Measurements from ENCODE around the gene ZNF436.

ZNF436 gene

DNA sequence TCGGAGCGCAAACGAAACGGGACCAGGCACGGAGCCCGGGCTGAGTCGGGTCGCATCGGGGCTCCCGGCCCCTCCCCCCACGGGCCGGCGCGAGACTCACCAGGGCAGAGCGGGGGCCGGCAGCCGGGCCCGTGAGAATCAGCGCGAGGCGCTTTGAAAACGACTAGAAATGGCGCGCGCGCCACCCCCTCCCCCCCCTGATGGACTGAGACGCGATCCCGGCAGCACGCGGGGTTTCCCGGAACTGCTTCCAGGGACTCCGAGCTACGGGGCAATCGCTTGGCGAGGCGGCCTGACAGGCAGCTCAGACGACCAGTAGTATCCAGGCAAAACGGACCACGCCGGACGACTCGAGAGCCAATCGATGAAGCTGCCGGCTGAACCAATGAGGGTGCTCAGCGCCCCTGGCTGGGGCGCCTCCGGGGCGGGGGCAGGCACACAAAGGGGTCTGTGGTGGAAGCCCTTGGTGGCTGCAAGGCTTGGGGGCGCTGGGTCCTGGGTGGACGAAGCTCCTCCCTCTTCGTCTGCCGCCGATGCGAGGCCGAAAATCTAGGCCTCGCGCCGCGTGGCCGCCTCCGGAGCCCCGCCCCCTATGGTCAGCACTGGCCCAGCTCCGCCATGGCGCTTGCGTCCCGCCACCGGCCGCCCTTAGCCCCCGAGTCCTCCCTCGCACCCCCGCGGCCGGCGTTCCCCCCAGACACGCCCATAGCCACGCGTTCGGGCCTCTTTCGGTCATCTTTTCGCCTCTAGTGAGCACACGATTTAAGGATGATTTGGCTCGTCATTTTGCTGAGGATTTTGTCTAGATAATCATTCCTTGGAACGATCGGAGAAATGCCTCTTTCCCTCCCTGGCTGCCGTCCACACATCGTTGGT, 25.3 kb downstream of the ZNF436 start, which contains the start of gene HNRNPR:
TSS of gene HNRNPR (minus strand) at position 174 of the 876 bp plus-strand sequence. CDS start 3,276 bp downstream, outside the sequence.
- no peaks in the 10 kb centered on the region for H3K9me3 ChIP-seq (ENCODE audit: low read length)
- peak within 1 kb of the TSS; percentile 70 for H3K27ac ChIP-seq (ENCODE audit: low read depth, low read length, poor library complexity, severe bottlenecking)
- no peaks in the 10 kb centered on the region for H3K27me3 ChIP-seq (ENCODE audit: insufficient read depth, low read length)
- peaks cover 6% of the 10 kb centered on the region; the same call in 1 of the 2 replicates for H4K20me1 ChIP-seq (ENCODE audit: insufficient read depth, low read length)
- peak within 1 kb of the TSS; percentile 94 for H3K9ac ChIP-seq (ENCODE audit: low read length)
- TF ChIP-seq, protein P1, sequence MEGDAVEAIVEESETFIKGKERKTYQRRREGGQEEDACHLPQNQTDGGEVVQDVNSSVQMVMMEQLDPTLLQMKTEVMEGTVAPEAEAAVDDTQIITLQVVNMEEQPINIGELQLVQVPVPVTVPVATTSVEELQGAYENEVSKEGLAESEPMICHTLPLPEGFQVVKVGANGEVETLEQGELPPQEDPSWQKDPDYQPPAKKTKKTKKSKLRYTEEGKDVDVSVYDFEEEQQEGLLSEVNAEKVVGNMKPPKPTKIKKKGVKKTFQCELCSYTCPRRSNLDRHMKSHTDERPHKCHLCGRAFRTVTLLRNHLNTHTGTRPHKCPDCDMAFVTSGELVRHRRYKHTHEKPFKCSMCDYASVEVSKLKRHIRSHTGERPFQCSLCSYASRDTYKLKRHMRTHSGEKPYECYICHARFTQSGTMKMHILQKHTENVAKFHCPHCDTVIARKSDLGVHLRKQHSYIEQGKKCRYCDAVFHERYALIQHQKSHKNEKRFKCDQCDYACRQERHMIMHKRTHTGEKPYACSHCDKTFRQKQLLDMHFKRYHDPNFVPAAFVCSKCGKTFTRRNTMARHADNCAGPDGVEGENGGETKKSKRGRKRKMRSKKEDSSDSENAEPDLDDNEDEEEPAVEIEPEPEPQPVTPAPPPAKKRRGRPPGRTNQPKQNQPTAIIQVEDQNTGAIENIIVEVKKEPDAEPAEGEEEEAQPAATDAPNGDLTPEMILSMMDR (IDR thresholded peaks at IDR 0.05; ENCODE audit: low read length) = no peak
- no peak for TF ChIP-seq EZH2 (IDR thresholded peaks at IDR 0.05; ENCODE audit: borderline replicate concordance, low read length)
- no peaks in the 10 kb centered on the region for H3K9me2 ChIP-seq (ENCODE audit: low read depth, low read length)
- H3K36me3 ChIP-seq (ENCODE audit: insufficient read depth, low read length) = peaks cover 16% of the 10 kb centered on the region; the same call in 1 of the 2 replicates
- H2AFZ ChIP-seq (ENCODE audit: low read length) = peak within 1 kb of the TSS; percentile 76; the same call in 1 of the 2 replicates
- H3F3A ChIP-seq (ENCODE audit: insufficient read depth, low read length) = no peaks in the 10 kb centered on the region
- H3K4me2 ChIP-seq (ENCODE audit: low read length) = peak within 1 kb of the TSS; percentile 99
- peak within 1 kb of the TSS; percentile 93 for H3K4me3 ChIP-seq (ENCODE audit: low read depth, low read length, poor library complexity, severe bottlenecking)
- H3K4me1 ChIP-seq (ENCODE audit: insufficient read depth, low read length, severe bottlenecking) = peaks cover 40% of the 10 kb centered on the region
- H3K79me2 ChIP-seq (ENCODE audit: insufficient read depth, low read length) = peaks cover 44% of the 10 kb centered on the region

DNA sequence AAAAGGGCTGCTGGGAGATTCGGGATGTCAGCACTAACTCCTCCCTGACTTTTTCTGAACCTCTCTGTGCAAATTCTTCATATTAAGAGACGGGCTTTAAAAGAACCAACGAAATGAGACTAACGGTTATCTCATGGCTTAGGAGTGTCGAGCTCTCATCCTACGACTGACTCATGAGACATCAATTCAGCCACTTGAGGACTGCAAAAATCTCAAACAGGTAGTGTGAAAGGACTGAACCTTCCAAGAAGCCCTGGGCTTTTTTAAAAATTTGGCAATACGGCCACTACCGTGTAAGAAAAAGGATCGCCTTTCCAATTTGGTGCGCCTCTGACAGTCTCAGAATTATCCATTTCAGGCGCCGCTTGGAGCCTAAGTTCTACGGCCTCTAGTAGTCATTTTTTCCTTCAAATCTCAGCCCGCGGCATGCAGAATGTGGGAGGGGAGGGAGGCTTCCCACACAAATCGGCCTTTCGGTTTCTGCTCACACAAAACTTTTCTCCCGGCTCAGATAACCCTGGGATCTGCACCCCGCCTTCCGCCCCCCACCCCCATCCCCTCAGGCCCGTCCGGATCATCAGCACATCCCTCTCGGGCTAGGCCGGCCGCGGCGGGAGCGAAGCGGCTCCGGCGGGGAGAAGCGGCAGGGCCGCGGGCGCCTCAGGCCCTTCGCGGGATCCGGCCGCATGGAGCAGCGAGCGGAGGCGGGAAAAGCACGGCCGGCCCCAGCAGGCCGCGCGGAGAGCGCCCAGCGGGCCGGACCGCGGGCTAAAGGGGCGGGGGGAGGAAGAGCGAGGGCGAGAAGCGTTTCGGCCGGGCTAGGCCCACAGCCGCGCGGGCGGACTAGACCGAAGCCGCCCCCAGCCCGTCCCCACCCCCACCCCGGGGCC, 26.2 kb downstream of the ZNF436 start:
- H4K20me1 ChIP-seq (ENCODE audit: insufficient read depth, low read length) = peaks cover 11% of the 10 kb centered on the region; the same call in 1 of the 2 replicates
- H3K9ac ChIP-seq (ENCODE audit: low read length) = peak overlapping the region; percentile 94
- H3K9me2 ChIP-seq (ENCODE audit: low read depth, low read length) = no peaks in the 10 kb centered on the region
- H3K4me3 ChIP-seq (ENCODE audit: low read depth, low read length, poor library complexity, severe bottlenecking) = peak overlapping the region; percentile 93
- no peaks in the 10 kb centered on the region for H3K27me3 ChIP-seq (ENCODE audit: insufficient read depth, low read length)
- H3K4me1 ChIP-seq (ENCODE audit: insufficient read depth, low read length, severe bottlenecking) = peaks cover 47% of the 10 kb centered on the region
- H3K79me2 ChIP-seq (ENCODE audit: insufficient read depth, low read length) = peaks cover 53% of the 10 kb centered on the region
- no peaks in the 10 kb centered on the region for H3F3A ChIP-seq (ENCODE audit: insufficient read depth, low read length)
- TF ChIP-seq EZH2 (IDR thresholded peaks at IDR 0.05; ENCODE audit: borderline replicate concordance, low read length) = no peak
- TF ChIP-seq, protein P1 (IDR thresholded peaks at IDR 0.05; ENCODE audit: low read length) = no peak
- peak overlapping the region; percentile 99 for H3K4me2 ChIP-seq (ENCODE audit: low read length)
- H3K9me3 ChIP-seq (ENCODE audit: low read length) = no peaks in the 10 kb centered on the region
- H2AFZ ChIP-seq (ENCODE audit: low read length) = no peak overlapping the region
- peaks cover 25% of the 10 kb centered on the region; the same call in 1 of the 2 replicates for H3K36me3 ChIP-seq (ENCODE audit: insufficient read depth, low read length)
- peak overlapping the region; percentile 70 for H3K27ac ChIP-seq (ENCODE audit: low read depth, low read length, poor library complexity, severe bottlenecking)

DNA sequence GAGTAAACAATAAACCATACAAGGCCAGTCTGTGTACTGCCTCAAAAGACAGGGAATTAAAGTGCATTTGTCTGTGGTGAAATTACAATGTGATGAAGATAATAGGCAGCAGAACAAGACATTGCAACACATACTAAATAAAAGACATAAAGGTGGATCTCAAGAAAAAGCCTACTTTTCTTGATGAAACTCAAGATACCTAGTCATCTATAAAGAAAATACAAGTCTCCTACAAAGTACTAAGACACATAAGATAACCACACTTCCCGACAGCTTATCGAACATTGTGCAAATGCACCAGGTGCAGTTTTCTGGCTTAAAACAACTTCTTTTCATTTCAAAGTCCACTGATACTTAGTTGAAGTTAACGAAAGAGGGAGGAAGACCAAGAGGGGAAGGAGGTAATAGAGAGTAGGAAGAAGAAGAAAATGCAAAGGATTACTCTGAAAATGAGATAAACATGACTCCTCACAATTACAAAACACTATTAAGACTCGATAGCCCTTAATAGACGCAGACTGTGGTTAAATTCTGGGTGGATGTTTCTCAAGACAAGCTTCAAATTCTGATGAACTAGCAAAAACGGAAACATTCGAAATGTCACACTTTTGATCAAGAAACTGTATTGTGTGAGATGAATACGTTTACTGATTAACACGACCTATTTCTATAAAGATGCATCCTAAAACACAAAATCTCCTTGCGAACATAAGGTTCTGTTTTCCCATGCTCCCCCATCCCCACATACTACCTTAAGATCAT, 27.5 kb downstream of the ZNF436 start:
- H4K20me1 ChIP-seq (ENCODE audit: insufficient read depth, low read length) = peaks cover 11% of the 10 kb centered on the region; the same call in 1 of the 2 replicates
- H3K27ac ChIP-seq (ENCODE audit: low read depth, low read length, poor library complexity, severe bottlenecking) = peak overlapping the region; percentile 0
- peaks cover 66% of the 10 kb centered on the region for H3K79me2 ChIP-seq (ENCODE audit: insufficient read depth, low read length)
- no peaks in the 10 kb centered on the region for H3F3A ChIP-seq (ENCODE audit: insufficient read depth, low read length)
- H3K9me2 ChIP-seq (ENCODE audit: low read depth, low read length) = no peaks in the 10 kb centered on the region
- TF ChIP-seq EZH2 (IDR thresholded peaks at IDR 0.05; ENCODE audit: borderline replicate concordance, low read length) = no peak
- TF ChIP-seq, protein P1 (IDR thresholded peaks at IDR 0.05; ENCODE audit: low read length) = no peak
- peak overlapping the region; percentile 99 for H3K4me2 ChIP-seq (ENCODE audit: low read length)
- peaks cover 38% of the 10 kb centered on the region for H3K36me3 ChIP-seq (ENCODE audit: insufficient read depth, low read length)
- H3K27me3 ChIP-seq (ENCODE audit: insufficient read depth, low read length) = no peaks in the 10 kb centered on the region
- peaks cover 47% of the 10 kb centered on the region for H3K4me1 ChIP-seq (ENCODE audit: insufficient read depth, low read length, severe bottlenecking)
- peak overlapping the region; percentile 94 for H3K9ac ChIP-seq (ENCODE audit: low read length)
- H3K9me3 ChIP-seq (ENCODE audit: low read length) = no peaks in the 10 kb centered on the region
- H3K4me3 ChIP-seq (ENCODE audit: low read depth, low read length, poor library complexity, severe bottlenecking) = peak overlapping the region; percentile 93
- no peak overlapping the region for H2AFZ ChIP-seq (ENCODE audit: low read length)

Measured in OCI-LY1 (cell line).